ENCODE data around the gene PDE3B. TPM values are rescaled to one million over a fixed set of nuclear protein-coding genes. Genes with fewer than 3 reads are reported as not detected.
"Not testable (repeated sequence)": the region's sequence is repeated elsewhere in the genome, so short reads cannot be mapped to it uniquely, and the experiment has no call there.

The PDE3B gene
- polyA plus RNA-seq, 1 donor (not counting 4 experiments of a cell fraction or from before 2014, with no cell fraction given): 0.01 TPM

DNA sequence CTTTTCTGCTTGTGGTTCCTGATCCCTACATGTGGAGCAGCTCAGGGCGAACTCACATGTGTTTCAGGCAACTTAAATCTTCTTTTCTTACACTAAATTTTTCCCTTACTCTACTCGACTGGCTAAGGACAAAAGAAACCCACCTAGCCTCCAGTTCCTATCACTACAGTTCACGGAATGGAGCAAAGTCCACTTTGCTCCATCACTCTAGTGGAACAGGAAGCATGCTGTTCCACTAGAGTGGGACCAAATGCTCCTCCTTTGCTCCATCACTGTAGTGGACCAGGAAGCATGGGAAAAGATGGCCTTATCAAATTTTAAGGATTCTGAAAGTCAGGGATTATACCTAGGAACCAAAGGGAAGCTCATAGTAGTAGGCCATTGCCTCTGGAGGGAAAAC is 36.1 kb downstream of the PDE3B start:
- Histone ChIP-seq H3K79me2 (ENCODE audit: control insufficient read depth, insufficient read depth, low read length) (no peaks in the 10 kb centered on the region), H3K4me3 (ENCODE audit: control insufficient read depth in 2 of 3, extremely low read depth in 1 of 3, insufficient read depth in 2 of 3, low read depth in 1 of 3, low read length in 3 of 3) (no peak overlapping the region), H3K9me3 (ENCODE audit: control insufficient read depth, low read depth, low read length) (no peaks in the 10 kb centered on the region), H3K4me2 (ENCODE audit: control insufficient read depth, extremely low read depth, insufficient read depth, low read depth, low read length) (no peak overlapping the region), H2AFZ (ENCODE audit: control insufficient read depth, low read length) (no peak overlapping the region), H3K27ac (ENCODE audit: control insufficient read depth, insufficient read depth, low read length) (no peak overlapping the region), H3K36me3 (ENCODE audit: control insufficient read depth in 2 of 2, extremely low read depth in 1 of 2, insufficient read depth in 2 of 2, low read length in 2 of 2) (no peaks in the 10 kb centered on the region), H3K27me3 (ENCODE audit: control insufficient read depth, extremely low read depth, insufficient read depth, low read length) (no peaks in the 10 kb centered on the region), H3K9me1 (ENCODE audit: control insufficient read depth, extremely low read depth, insufficient read depth, low read length) (no peaks in the 10 kb centered on the region), H4K20me1 (ENCODE audit: control insufficient read depth, extremely low read depth, insufficient read depth, low read length) (no peaks in the 10 kb centered on the region), H3K9ac (ENCODE audit: control insufficient read depth, extremely low read depth, insufficient read depth, low read length) (no peak overlapping the region), H3K4me1 (ENCODE audit: control insufficient read depth, extremely low read depth, insufficient read depth, low read length) (no peaks in the 10 kb centered on the region)
- no peak for FAIRE-seq
- dilution Hi-C loops (cut with MboI; ENCODE audit: extremely low pct_ligation_motif_present, low sequenced_read_pairs): no loop called here
- TF ChIP-seq EZH2 (IDR thresholded peaks at IDR 0.05; ENCODE audit: low read length): no peak
- no peak for TF ChIP-seq CTCF (optimal IDR thresholded peaks at IDR 0.05 in 1 of 3, IDR thresholded peaks at IDR 0.05 in 1 of 3, conservative IDR thresholded peaks at IDR 0.05 in 1 of 3; ENCODE audit: extremely low read depth in 1 of 3, insufficient read depth in 2 of 3, low read length in 3 of 3)
- DNase-seq (ENCODE audit: low read depth, low spot score): no peak

- H3K4me1 ChIP-seq (ENCODE audit: control insufficient read depth, extremely low read depth, insufficient read depth, low read length); H4K20me1 ChIP-seq (ENCODE audit: control insufficient read depth, extremely low read depth, insufficient read depth, low read length); H3K36me3 ChIP-seq (ENCODE audit: control insufficient read depth in 2 of 2, extremely low read depth in 1 of 2, insufficient read depth in 2 of 2, low read length in 2 of 2); H2AFZ ChIP-seq (ENCODE audit: control insufficient read depth, low read length); H3K79me2 ChIP-seq (ENCODE audit: control insufficient read depth, insufficient read depth, low read length); H3K9me1 ChIP-seq (ENCODE audit: control insufficient read depth, extremely low read depth, insufficient read depth, low read length); H3K9me3 ChIP-seq (ENCODE audit: control insufficient read depth, low read depth, low read length); H3K9ac ChIP-seq (ENCODE audit: control insufficient read depth, extremely low read depth, insufficient read depth, low read length); DNase-seq (ENCODE audit: low read depth, low spot score); H3K4me2 ChIP-seq (ENCODE audit: control insufficient read depth, extremely low read depth, insufficient read depth, low read depth, low read length); dilution Hi-C loops (cut with MboI; ENCODE audit: extremely low pct_ligation_motif_present, low sequenced_read_pairs); FAIRE-seq; H3K4me3 ChIP-seq (ENCODE audit: control insufficient read depth in 2 of 3, extremely low read depth in 1 of 3, insufficient read depth in 2 of 3, low read depth in 1 of 3, low read length in 3 of 3); H3K27ac ChIP-seq (ENCODE audit: control insufficient read depth, insufficient read depth, low read length); H3K27me3 ChIP-seq (ENCODE audit: control insufficient read depth, extremely low read depth, insufficient read depth, low read length): not testable (repeated sequence)
Observed at GRCh38 chr11:14684234-14684915, 40.8 kb downstream of the PDE3B start.

GRCh38 chr11:14687456-14687855 is 43.9 kb downstream of the PDE3B start:
- no peak overlapping the region for H3K9ac ChIP-seq (ENCODE audit: control insufficient read depth, extremely low read depth, insufficient read depth, low read length)
- DNase-seq (ENCODE audit: low read depth, low spot score) (no peak), FAIRE-seq (no peak)
- no peaks in the 10 kb centered on the region for H3K9me3 ChIP-seq (ENCODE audit: control insufficient read depth, low read depth, low read length)
- TF ChIP-seq EZH2 (IDR thresholded peaks at IDR 0.05; ENCODE audit: low read length) (no peak), CTCF (optimal IDR thresholded peaks at IDR 0.05 in 1 of 3, IDR thresholded peaks at IDR 0.05 in 1 of 3, conservative IDR thresholded peaks at IDR 0.05 in 1 of 3; ENCODE audit: extremely low read depth in 1 of 3, insufficient read depth in 2 of 3, low read length in 3 of 3) (no peak)
- no peak overlapping the region for H3K27ac ChIP-seq (ENCODE audit: control insufficient read depth, insufficient read depth, low read length)
- no peak overlapping the region for H2AFZ ChIP-seq (ENCODE audit: control insufficient read depth, low read length)
- H3K27me3 ChIP-seq (ENCODE audit: control insufficient read depth, extremely low read depth, insufficient read depth, low read length): no peaks in the 10 kb centered on the region
- H4K20me1 ChIP-seq (ENCODE audit: control insufficient read depth, extremely low read depth, insufficient read depth, low read length): no peaks in the 10 kb centered on the region
- no peaks in the 10 kb centered on the region for H3K9me1 ChIP-seq (ENCODE audit: control insufficient read depth, extremely low read depth, insufficient read depth, low read length)
- no peaks in the 10 kb centered on the region for H3K4me1 ChIP-seq (ENCODE audit: control insufficient read depth, extremely low read depth, insufficient read depth, low read length)
- no peaks in the 10 kb centered on the region for H3K79me2 ChIP-seq (ENCODE audit: control insufficient read depth, insufficient read depth, low read length)
- dilution Hi-C loops (cut with MboI; ENCODE audit: extremely low pct_ligation_motif_present, low sequenced_read_pairs): no loop called here
- no peaks in the 10 kb centered on the region for H3K36me3 ChIP-seq (ENCODE audit: control insufficient read depth in 2 of 2, extremely low read depth in 1 of 2, insufficient read depth in 2 of 2, low read length in 2 of 2)
- no peak overlapping the region for H3K4me2 ChIP-seq (ENCODE audit: control insufficient read depth, extremely low read depth, insufficient read depth, low read depth, low read length)
- H3K4me3 ChIP-seq (ENCODE audit: control insufficient read depth in 2 of 3, extremely low read depth in 1 of 3, insufficient read depth in 2 of 3, low read depth in 1 of 3, low read length in 3 of 3): no peak overlapping the region

Data from keratinocyte (primary cell).